ENCODE measurements around the gene NCAPD3. TPM values are rescaled to one million over a fixed set of nuclear protein-coding genes. Genes with fewer than 3 reads are reported as not detected.

The NCAPD3 gene
- total and polyA plus RNA-seq, 2 of the 13 experiments (the other 11 are each of a cell fraction or from before 2014, with no cell fraction given), result 20.7 to 25.6 TPM

GRCh38 chr11:134124660-134125451 is 98.9 kb downstream of the NCAPD3 start:
- H3K27ac ChIP-seq (ENCODE audit: extremely low read length, insufficient read depth, low read length), result no peak overlapping the region
- ATAC-seq, result peak; percentile 93
- FAIRE-seq, result no peak
- no peaks in the 10 kb centered on the region for H3K79me2 ChIP-seq (ENCODE audit: insufficient read depth, low read length)
- in situ Hi-C loops (cut with HindIII; ENCODE audit: extremely low pct_ligation_motif_present, low pct_unique_long_range_greater_than_20kb), result no loop called here
- intact Hi-C loops (cut with micrococcal nuclease; ENCODE audit: unreplicated experiment), result no loop called here
- peak overlapping the region; percentile 36 for H3K4me2 ChIP-seq (ENCODE audit: low read depth, low read length)
- peaks cover 1 to 23% of the 10 kb centered on the region in 2 experiments; a peak in 3 of 5 replicates for H3K27me3 ChIP-seq (ENCODE audit: control insufficient read depth in 1 of 2, insufficient read depth in 2 of 2, low read length in 2 of 2)
- H2AFZ ChIP-seq (ENCODE audit: low read length), result no peak overlapping the region
- ChIA-PET CTCF (ENCODE audit: low intra/inter-chr PET ratio, low total read pairs) (no interaction called here), POLR2A (no interaction called here)
- BruUV-seq (replicated peaks), result no TSS peak
- H3K9me3 ChIP-seq (ENCODE audit: low read length), result no peaks in the 10 kb centered on the region
- H3K4me3 ChIP-seq (replicated peaks in 1 of 3; ENCODE audit: insufficient read depth in 1 of 3, low read depth in 2 of 3, low read length in 3 of 3), result no peak overlapping the region
- no peak for DNase-seq (ENCODE audit: low spot score)
- H3K36me3 ChIP-seq (replicated peaks in 1 of 2; ENCODE audit: control insufficient read depth in 1 of 2, insufficient read depth in 2 of 2, low read length in 2 of 2), result no peaks in the 10 kb centered on the region
- H4K20me1 ChIP-seq (ENCODE audit: insufficient read depth, low read length), result no peaks in the 10 kb centered on the region
- WGBS (ENCODE audit: low lambda C conversion rate), result 49% methylated on average over 21 of the region's 54 CpGs
- no peak overlapping the region for H3K9ac ChIP-seq (ENCODE audit: insufficient read depth, low read depth, low read length)
- no peaks in the 10 kb centered on the region for H3K4me1 ChIP-seq (ENCODE audit: insufficient read depth, low read length)
- TF ChIP-seq RNF2 (conservative IDR thresholded peaks at IDR 0.05; ENCODE audit: low read depth) (peak; percentile 58; the same call in 1 of the 2 replicates), ZNF12 (CRISPR knock-in tag; IDR thresholded peaks at IDR 0.05) (no peak), GPBP1L1 (CRISPR knock-in tag; IDR thresholded peaks at IDR 0.05) (no peak), RFX1 (IDR thresholded peaks at IDR 0.05) (no peak), HMGA1 (CRISPR knock-in tag; conservative IDR thresholded peaks at IDR 0.05) (no peak), ZNF512 (CRISPR knock-in tag; IDR thresholded peaks at IDR 0.05) (no peak), ZNF709 (CRISPR knock-in tag; IDR thresholded peaks at IDR 0.05) (no peak), SAFB2 (CRISPR knock-in tag; IDR thresholded peaks at IDR 0.05; ENCODE audit: borderline replicate concordance, low read depth) (no peak), ZNF687 (CRISPR knock-in tag; IDR thresholded peaks at IDR 0.05) (peak; percentile 13; the same call in 1 of the 2 replicates)
- TF ChIP-seq, protein P1, sequence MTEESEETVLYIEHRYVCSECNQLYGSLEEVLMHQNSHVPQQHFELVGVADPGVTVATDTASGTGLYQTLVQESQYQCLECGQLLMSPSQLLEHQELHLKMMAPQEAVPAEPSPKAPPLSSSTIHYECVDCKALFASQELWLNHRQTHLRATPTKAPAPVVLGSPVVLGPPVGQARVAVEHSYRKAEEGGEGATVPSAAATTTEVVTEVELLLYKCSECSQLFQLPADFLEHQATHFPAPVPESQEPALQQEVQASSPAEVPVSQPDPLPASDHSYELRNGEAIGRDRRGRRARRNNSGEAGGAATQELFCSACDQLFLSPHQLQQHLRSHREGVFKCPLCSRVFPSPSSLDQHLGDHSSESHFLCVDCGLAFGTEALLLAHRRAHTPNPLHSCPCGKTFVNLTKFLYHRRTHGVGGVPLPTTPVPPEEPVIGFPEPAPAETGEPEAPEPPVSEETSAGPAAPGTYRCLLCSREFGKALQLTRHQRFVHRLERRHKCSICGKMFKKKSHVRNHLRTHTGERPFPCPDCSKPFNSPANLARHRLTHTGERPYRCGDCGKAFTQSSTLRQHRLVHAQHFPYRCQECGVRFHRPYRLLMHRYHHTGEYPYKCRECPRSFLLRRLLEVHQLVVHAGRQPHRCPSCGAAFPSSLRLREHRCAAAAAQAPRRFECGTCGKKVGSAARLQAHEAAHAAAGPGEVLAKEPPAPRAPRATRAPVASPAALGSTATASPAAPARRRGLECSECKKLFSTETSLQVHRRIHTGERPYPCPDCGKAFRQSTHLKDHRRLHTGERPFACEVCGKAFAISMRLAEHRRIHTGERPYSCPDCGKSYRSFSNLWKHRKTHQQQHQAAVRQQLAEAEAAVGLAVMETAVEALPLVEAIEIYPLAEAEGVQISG (CRISPR knock-in tag; IDR thresholded peaks at IDR 0.05), result no peak
- TF ChIP-seq, protein P2, sequence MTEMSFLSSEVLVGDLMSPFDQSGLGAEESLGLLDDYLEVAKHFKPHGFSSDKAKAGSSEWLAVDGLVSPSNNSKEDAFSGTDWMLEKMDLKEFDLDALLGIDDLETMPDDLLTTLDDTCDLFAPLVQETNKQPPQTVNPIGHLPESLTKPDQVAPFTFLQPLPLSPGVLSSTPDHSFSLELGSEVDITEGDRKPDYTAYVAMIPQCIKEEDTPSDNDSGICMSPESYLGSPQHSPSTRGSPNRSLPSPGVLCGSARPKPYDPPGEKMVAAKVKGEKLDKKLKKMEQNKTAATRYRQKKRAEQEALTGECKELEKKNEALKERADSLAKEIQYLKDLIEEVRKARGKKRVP (CRISPR knock-in tag; IDR thresholded peaks at IDR 0.05), result no peak
